Jurkat, Clone E6-1 (cell line): Measurements from ENCODE around the gene ODAD4.
"Not testable (repeated sequence)": the region's sequence is repeated elsewhere in the genome, so short reads cannot be mapped to it uniquely, and the experiment has no call there.

Source experiments
- DNase-seq: peaks from one replicate; pipeline ENCODE4 v3.0.0-alpha.2; 2011; ENCODE audit warnings: low read depth, low spot score
- H3K4me3 ChIP-seq: 2 replicates; pipeline ENCODE4 v1.5.1; 2011; ENCODE audit warnings: mild to moderate bottlenecking, low read length, control low read depth, moderate library complexity

ODAD4 gene

GRCh38 chr17:41986634-41987033 is 56.2 kb downstream of the ODAD4 start:
- no peak for DNase-seq
- no peak overlapping the region for H3K4me3 ChIP-seq

- DNase-seq = no peak
- no peak overlapping the region for H3K4me3 ChIP-seq
These were observed 57.2 kb downstream of the ODAD4 start for GRCh38 chr17:41987642-41988041.

GRCh38 chr17:41988418-41988817 is 58.0 kb downstream of the ODAD4 start:
- DNase-seq = no peak
- H3K4me3 ChIP-seq = no peak overlapping the region

- H3K4me3 ChIP-seq = no peak overlapping the region
- DNase-seq = no peak
These were observed 59.4 kb downstream of the ODAD4 start for GRCh38 chr17:41989702-41990419.

- no peak overlapping the region for H3K4me3 ChIP-seq
- DNase-seq = no peak
These were observed 62.2 kb downstream of the ODAD4 start for GRCh38 chr17:41992576-41992975.

- no peak for DNase-seq
- H3K4me3 ChIP-seq = no peak overlapping the region
These were observed 66.4 kb downstream of the ODAD4 start for GRCh38 chr17:41996855-41997164.

- no peak for DNase-seq
- H3K4me3 ChIP-seq = no peak overlapping the region
These were observed 68.1 kb downstream of the ODAD4 start for GRCh38 chr17:41998497-41998896.

- H3K4me3 ChIP-seq = no peak overlapping the region
- no peak for DNase-seq
These were observed 70.2 kb downstream of the ODAD4 start for GRCh38 chr17:42000413-42001133.

- DNase-seq = no peak
- no peak overlapping the region for H3K4me3 ChIP-seq
These were observed 71.3 kb downstream of the ODAD4 start for GRCh38 chr17:42001729-42002128.

GRCh38 chr17:42002175-42002791 is 71.9 kb downstream of the ODAD4 start:
- no peak for DNase-seq
- no peak overlapping the region for H3K4me3 ChIP-seq

- H3K4me3 ChIP-seq = no peak overlapping the region
- no peak for DNase-seq
These were observed 72.4 kb downstream of the ODAD4 start for GRCh38 chr17:42002792-42003301.

- H3K4me3 ChIP-seq = no peak overlapping the region
- no peak for DNase-seq
These were observed 74.7 kb downstream of the ODAD4 start for GRCh38 chr17:42005166-42005565.

- no peak for DNase-seq
- H3K4me3 ChIP-seq = no peak overlapping the region
These were observed 78.8 kb downstream of the ODAD4 start for GRCh38 chr17:42009170-42009569.

GRCh38 chr17:42010266-42010680 is 79.9 kb downstream of the ODAD4 start:
- H3K4me3 ChIP-seq, DNase-seq: not testable (repeated sequence)

GRCh38 chr17:42010898-42011516 is 80.6 kb downstream of the ODAD4 start:
- no peak for DNase-seq
- H3K4me3 ChIP-seq = no peak overlapping the region

- H3K4me3 ChIP-seq, DNase-seq: not testable (repeated sequence)
These were observed 81.9 kb downstream of the ODAD4 start for GRCh38 chr17:42012363-42012762.

GRCh38 chr17:42013740-42014139 is 83.3 kb downstream of the ODAD4 start:
- H3K4me3 ChIP-seq, DNase-seq: not testable (repeated sequence)
